Measurements from ENCODE around the gene CACNA1S.

DNA sequence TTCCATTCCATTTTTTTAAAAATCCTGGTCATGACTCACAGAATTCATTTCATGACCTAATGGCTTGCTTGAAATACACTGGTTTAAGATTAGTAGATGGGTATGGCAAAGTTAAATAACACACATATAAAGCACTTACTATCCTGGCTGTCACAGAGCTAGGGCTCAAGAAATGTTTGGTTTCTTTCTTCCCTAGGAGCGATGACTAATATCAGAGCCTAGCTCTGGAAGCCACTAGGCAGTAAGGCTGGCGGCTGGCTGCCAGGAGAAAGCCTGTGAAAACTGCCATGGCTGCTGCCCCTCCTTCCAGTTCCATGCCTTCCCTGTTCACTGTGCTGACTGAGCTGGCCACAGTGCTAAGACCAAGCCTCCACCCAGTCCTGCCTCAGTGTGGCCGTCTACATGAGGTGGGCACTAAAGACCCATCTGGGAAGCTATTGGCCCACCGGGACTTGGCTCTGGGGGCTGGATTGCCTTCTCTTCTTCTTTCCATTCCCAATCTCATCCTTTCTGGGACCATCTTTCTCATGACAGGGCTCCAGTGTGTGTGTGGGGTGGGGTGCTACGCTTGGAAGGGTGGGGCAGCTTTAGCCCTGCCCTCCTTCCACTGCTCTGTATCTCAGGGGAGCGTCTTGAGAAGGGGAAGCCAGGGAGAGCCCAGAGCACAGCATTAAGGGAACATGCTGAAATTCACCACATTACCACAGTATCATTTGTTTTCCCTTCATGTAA, 25.5 kb upstream of the CACNA1S start:
- TF ChIP-seq ZNF530 (CRISPR knock-in tag; IDR thresholded peaks at IDR 0.05; ENCODE audit: low read depth) (no peak), GTF2F1 (IDR thresholded peaks at IDR 0.05; ENCODE audit: low read length) (no peak), HINFP (CRISPR knock-in tag; IDR thresholded peaks at IDR 0.05; ENCODE audit: low read depth) (no peak), TBL1XR1 (IDR thresholded peaks at IDR 0.05; ENCODE audit: borderline replicate concordance, low read length, partially characterized antibody) (no peak), POLR2A (IDR thresholded peaks at IDR 0.05; ENCODE audit: insufficient read depth in 1 of 2, low read depth in 2 of 2, low read length in 2 of 2) (no peak), TRIM24 (CRISPR knock-in tag; IDR thresholded peaks at IDR 0.05) (no peak), HDAC2 (CRISPR knock-in tag; IDR thresholded peaks at IDR 0.05) (no peak), GABPB1 (CRISPR knock-in tag; IDR thresholded peaks at IDR 0.05) (no peak)
- TF ChIP-seq, protein P1, sequence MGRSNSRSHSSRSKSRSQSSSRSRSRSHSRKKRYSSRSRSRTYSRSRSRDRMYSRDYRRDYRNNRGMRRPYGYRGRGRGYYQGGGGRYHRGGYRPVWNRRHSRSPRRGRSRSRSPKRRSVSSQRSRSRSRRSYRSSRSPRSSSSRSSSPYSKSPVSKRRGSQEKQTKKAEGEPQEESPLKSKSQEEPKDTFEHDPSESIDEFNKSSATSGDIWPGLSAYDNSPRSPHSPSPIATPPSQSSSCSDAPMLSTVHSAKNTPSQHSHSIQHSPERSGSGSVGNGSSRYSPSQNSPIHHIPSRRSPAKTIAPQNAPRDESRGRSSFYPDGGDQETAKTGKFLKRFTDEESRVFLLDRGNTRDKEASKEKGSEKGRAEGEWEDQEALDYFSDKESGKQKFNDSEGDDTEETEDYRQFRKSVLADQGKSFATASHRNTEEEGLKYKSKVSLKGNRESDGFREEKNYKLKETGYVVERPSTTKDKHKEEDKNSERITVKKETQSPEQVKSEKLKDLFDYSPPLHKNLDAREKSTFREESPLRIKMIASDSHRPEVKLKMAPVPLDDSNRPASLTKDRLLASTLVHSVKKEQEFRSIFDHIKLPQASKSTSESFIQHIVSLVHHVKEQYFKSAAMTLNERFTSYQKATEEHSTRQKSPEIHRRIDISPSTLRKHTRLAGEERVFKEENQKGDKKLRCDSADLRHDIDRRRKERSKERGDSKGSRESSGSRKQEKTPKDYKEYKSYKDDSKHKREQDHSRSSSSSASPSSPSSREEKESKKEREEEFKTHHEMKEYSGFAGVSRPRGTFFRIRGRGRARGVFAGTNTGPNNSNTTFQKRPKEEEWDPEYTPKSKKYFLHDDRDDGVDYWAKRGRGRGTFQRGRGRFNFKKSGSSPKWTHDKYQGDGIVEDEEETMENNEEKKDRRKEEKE (IDR thresholded peaks at IDR 0.05): no peak
